ENCODE results near the gene DIP2B.
A peak's percentile ranks its signal among the peaks of the same experiment; 100 is the strongest.
"Not testable (repeated sequence)": the region's sequence is repeated elsewhere in the genome, so short reads cannot be mapped to it uniquely, and the experiment has no call there.

DIP2B gene, protein sequence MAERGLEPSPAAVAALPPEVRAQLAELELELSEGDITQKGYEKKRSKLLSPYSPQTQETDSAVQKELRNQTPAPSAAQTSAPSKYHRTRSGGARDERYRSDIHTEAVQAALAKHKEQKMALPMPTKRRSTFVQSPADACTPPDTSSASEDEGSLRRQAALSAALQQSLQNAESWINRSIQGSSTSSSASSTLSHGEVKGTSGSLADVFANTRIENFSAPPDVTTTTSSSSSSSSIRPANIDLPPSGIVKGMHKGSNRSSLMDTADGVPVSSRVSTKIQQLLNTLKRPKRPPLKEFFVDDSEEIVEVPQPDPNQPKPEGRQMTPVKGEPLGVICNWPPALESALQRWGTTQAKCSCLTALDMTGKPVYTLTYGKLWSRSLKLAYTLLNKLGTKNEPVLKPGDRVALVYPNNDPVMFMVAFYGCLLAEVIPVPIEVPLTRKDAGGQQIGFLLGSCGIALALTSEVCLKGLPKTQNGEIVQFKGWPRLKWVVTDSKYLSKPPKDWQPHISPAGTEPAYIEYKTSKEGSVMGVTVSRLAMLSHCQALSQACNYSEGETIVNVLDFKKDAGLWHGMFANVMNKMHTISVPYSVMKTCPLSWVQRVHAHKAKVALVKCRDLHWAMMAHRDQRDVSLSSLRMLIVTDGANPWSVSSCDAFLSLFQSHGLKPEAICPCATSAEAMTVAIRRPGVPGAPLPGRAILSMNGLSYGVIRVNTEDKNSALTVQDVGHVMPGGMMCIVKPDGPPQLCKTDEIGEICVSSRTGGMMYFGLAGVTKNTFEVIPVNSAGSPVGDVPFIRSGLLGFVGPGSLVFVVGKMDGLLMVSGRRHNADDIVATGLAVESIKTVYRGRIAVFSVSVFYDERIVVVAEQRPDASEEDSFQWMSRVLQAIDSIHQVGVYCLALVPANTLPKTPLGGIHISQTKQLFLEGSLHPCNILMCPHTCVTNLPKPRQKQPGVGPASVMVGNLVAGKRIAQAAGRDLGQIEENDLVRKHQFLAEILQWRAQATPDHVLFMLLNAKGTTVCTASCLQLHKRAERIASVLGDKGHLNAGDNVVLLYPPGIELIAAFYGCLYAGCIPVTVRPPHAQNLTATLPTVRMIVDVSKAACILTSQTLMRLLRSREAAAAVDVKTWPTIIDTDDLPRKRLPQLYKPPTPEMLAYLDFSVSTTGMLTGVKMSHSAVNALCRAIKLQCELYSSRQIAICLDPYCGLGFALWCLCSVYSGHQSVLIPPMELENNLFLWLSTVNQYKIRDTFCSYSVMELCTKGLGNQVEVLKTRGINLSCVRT (N-terminal part only)

DNA sequence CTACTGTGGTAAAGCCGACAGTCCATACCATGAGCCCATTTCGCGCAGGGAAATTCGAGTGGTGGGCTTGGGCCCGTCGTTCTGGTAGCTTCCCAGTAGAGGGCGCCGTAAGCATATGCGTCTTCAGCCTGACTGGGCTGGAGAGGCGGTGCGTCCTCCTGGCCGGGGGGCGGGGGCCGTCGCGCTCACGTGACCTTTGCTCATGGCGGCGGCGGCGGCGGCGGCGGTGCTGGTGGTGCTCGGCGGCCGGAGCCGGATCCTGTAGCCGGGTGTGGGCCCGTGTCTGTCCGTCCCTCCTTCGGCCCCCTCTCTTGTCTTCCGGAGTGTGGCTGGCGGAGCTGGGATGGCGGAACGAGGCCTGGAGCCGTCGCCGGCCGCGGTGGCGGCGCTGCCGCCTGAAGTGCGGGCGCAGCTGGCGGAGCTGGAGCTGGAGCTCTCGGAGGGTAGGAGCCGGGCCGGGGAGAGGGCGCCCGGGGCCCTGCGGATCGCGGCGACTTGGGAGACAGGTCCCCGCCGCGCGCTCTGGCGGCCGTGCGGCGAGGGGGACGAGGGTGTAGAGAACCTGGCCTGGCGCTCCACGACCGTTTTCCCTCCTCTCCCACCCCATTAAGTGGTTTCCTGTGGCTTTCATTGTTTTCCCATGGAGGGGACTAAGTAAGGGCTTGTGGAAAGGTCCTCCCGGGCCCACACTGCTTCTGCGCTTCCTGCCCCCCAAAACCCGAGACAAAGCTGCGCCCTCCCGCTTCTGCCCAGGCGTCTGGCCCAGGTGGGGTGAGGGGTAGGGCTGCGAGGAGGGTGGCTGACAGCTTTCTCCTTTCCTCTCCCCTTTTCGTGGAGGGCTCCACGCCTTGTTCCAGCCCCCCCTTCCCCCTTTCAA, at the start of gene DIP2B:
TSS of gene DIP2B (plus strand) at position 188 of the 877 bp plus-strand sequence. CDS start at position 344, 156 bp downstream.
- Histone ChIP-seq H3K9me3 (ENCODE audit: control insufficient read depth, insufficient read depth, low read length) (no peaks in the 10 kb centered on the region; the same call in 1 of the 2 replicates), H3K9ac (ENCODE audit: low read depth, low read length) (peak within 1 kb of the TSS; percentile 94), H3K4me1 (ENCODE audit: insufficient read depth, low read length) (0 out of 2 replicates have a peak, but pooled peaks cover 8% of the 10 kb centered on the region), H3K36me3 (ENCODE audit: insufficient read depth, low read length) (no peaks in the 10 kb centered on the region)

DNA sequence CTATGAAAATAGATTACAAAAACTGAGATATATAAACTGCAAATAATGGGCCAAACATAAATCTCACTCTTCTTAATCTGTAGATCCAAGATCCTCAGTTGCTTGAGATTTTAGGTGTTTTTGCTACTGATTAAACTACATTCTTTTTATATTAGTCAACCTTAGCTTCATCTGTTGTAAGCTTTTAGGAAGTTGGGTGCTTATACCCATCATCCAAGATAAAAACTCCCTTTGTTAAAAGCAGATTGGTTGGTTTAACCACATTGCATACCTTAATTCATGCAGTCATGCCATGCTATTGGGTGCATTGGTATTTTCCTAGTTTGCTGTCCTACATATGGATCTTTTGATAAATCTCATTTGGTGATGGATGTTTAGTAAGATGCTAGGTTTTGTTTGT, 46.2 kb upstream of the DIP2B start:
- H3K36me3 ChIP-seq (ENCODE audit: insufficient read depth, low read length), result no peaks in the 10 kb centered on the region; the same call in 1 of the 2 replicates
- no peaks in the 10 kb centered on the region for H3K4me1 ChIP-seq (ENCODE audit: insufficient read depth, low read length)
- no peaks in the 10 kb centered on the region for H3K9me3 ChIP-seq (ENCODE audit: control insufficient read depth, insufficient read depth, low read length)
- no peak overlapping the region for H3K9ac ChIP-seq (ENCODE audit: low read depth, low read length)

DNA sequence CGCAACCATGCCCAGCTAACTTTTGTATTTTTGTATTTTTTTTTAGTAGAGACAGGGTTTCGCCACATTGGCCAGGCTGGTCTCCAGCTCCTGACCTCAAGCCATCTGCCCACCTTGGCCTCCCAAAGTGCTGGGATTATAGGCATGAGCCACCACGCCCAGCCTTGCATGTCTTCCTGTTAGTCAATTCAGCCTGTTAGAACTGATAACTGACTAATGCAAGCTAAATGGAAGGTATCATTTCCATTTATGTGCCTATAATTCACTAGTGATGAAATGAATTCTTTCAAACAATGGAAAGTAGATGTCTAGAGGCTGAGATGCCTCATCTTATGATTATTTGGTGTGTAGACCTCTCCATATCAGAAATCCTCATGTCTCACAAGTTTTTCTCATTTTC, 37.3 kb upstream of the DIP2B start:
- Histone ChIP-seq H3K9ac (ENCODE audit: low read depth, low read length) (no peak overlapping the region), H3K36me3 (ENCODE audit: insufficient read depth, low read length) (peaks cover 9% of the 10 kb centered on the region), H3K4me1 (ENCODE audit: insufficient read depth, low read length) (no peaks in the 10 kb centered on the region), H3K9me3 (ENCODE audit: control insufficient read depth, insufficient read depth, low read length) (no peaks in the 10 kb centered on the region)

DNA sequence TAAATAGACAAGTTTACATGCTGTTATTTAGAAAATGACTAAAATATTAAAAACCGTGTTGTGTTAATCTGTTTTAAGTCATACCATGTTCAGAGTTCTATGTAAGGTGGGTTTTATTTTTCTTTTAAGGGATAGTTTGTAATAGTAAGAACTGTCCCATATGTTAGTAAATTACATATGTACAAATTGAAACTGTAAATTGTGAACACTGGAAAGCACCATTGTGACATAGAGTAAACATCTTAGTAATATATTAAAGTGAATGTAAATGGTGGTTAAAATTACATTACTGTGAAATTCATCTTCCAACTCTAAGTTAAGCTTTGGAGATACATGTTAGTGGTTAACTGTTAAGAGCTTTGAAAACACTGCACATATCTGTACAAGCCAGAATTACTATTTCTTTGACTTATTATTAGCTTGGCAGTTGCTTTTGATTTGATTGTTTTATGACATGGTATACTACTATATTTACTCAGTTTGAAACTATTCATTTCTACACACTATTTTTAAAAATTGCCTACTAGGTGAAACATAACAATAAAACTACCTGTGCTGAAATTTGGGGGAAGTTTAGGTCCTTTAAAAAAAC, 27.4 kb upstream of the DIP2B start:
- Histone ChIP-seq H3K9me3 (ENCODE audit: control insufficient read depth, insufficient read depth, low read length) (no peaks in the 10 kb centered on the region), H3K9ac (ENCODE audit: low read depth, low read length) (no peak overlapping the region), H3K4me1 (ENCODE audit: insufficient read depth, low read length) (no peaks in the 10 kb centered on the region), H3K36me3 (ENCODE audit: insufficient read depth, low read length) (peaks cover 19% of the 10 kb centered on the region)

DNA sequence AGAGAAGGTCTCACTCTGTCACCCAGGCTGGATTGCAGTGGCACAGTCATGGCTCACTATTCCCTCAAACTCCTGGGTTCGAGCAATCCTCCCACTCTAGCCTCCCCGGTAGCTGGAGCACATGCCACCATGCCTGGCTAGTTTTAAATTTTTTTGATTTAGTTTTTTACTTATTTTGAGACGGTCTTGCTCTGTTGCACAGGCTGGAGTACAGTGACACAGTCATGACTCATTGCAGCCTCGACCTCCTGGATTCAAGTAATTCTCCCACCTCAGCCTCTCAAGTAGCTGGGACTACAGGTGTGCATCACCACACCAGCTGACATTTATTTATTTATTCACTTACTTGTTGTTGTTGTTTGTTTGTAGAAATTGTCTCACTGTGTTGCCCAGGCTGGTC, 22.2 kb upstream of the DIP2B start:
- Histone ChIP-seq H3K4me1 (ENCODE audit: insufficient read depth, low read length) (no peaks in the 10 kb centered on the region), H3K36me3 (ENCODE audit: insufficient read depth, low read length) (no peaks in the 10 kb centered on the region), H3K9ac (ENCODE audit: low read depth, low read length) (no peak overlapping the region), H3K9me3 (ENCODE audit: control insufficient read depth, insufficient read depth, low read length) (no peaks in the 10 kb centered on the region)

DNA sequence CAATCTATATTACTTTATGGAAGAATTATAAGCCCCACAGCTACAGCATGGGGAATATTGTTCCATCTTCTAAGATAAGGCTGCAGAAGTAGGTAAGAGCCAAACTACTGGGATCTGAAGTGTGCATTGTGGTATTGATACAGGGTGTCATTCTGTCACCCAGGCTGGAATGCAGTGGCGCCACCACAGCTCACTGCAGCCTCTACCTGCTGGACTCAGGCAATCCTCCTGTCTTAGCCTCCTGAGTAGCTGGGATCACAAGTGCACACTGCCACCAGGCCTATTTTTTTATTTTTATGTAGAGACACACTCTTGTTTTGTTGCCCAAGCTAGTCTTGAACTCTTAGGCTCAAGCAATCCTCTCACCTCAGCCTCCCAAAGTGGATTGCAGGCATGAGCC, 21.3 kb upstream of the DIP2B start:
- Histone ChIP-seq H3K4me1 (ENCODE audit: insufficient read depth, low read length) (no peaks in the 10 kb centered on the region), H3K9me3 (ENCODE audit: control insufficient read depth, insufficient read depth, low read length) (no peaks in the 10 kb centered on the region), H3K9ac (ENCODE audit: low read depth, low read length) (no peak overlapping the region), H3K36me3 (ENCODE audit: insufficient read depth, low read length) (no peaks in the 10 kb centered on the region)

DNA sequence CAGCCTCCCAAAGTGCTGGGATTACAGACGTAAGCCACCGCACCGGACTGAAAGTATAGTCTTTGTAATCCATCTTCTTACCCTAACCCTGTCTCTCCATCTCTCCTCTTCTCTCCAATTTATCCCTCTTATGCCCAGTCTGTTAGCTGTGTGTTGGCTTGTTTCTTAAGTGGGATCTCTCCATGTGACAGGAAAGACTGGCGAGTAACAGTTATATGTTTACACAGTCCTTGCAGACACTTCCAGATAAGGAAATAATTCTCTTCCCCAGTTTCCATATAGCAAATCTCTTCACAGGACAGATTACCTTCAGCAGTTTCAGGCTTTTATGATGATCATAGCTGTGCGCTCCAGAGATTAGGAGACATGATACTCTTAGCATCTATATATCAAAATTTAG, 16.0 kb upstream of the DIP2B start:
- no peaks in the 10 kb centered on the region for H3K4me1 ChIP-seq (ENCODE audit: insufficient read depth, low read length)

DNA sequence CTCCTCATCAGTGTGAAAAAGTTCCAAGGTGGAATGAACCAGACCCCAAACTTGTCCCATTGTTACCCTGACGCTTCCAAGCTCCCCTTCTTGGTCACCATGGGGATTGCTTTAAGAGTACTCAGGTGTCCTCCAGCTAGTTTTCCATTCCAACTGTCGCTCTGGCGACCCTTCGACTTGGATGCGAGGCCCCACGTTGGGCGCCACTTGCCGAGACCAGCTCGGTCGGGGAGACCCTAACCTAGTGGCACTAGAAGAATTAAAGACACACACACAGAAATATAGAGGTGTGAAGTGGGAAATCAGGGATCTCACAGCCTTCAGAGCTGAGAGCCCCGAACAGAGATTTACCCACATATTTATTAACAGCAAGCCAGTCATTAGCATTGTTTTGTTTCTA, 6.7 kb upstream of the DIP2B start:
- not testable (repeated sequence) for H3K9me3 ChIP-seq (ENCODE audit: control insufficient read depth, insufficient read depth, low read length); H3K9ac ChIP-seq (ENCODE audit: low read depth, low read length); H3K4me1 ChIP-seq (ENCODE audit: insufficient read depth, low read length); H3K36me3 ChIP-seq (ENCODE audit: insufficient read depth, low read length)

More for the DNA sequence above, 16.0 kb upstream of the DIP2B start:
- Histone ChIP-seq H3K9me3 (ENCODE audit: control insufficient read depth, insufficient read depth, low read length) (peaks cover 4% of the 10 kb centered on the region; the same call in 1 of the 2 replicates), H3K9ac (ENCODE audit: low read depth, low read length) (no peak overlapping the region), H3K36me3 (ENCODE audit: insufficient read depth, low read length) (no peaks in the 10 kb centered on the region)

DNA sequence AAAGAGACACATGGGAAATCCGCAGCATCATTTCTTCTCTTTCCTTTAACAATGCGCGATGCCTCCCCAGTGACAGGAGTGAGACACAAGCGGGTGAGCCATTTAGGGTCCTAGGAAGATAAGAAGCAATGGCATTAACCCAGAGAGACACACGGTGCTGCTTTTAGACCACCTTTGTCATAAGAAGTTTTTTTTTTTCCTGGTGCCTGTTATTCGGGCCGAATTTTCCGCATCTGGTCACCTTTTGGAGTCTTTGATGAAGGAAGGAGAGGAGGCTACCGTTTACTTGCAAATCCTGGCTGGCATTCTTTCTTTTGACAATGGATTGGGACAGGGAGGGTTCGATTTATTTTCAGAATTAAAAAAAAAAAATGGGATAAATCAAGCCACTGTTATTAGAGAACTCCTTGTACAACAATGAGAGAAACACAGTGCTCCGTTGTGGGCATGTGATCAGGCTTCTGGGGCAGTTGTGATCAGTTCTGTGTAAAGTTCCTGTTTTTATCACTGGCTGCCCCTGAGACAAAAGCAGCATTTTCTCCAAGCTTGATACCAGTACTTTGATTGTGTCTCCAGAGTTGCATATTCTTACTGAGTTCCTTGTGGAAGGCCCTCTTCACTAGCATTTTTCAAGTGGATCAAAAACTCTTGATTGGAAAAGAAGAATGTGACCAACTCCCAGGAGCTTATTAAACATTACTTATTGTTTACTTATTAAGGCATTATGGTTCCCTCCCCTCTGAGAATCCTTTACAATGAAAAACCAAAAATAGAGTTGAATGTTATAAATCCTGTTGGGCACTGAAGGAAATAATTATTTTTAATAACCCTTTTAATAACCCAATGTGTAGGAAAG, 1.1 kb downstream of the DIP2B start:
- no peaks in the 10 kb centered on the region; the same call in 1 of the 2 replicates for H3K9me3 ChIP-seq (ENCODE audit: control insufficient read depth, insufficient read depth, low read length)
- H3K9ac ChIP-seq (ENCODE audit: low read depth, low read length), result peak overlapping the region; percentile 94
- no peaks in the 10 kb centered on the region for H3K36me3 ChIP-seq (ENCODE audit: insufficient read depth, low read length)
- H3K4me1 ChIP-seq (ENCODE audit: insufficient read depth, low read length), result 0 out of 2 replicates have a peak, but pooled peaks cover 8% of the 10 kb centered on the region

DNA sequence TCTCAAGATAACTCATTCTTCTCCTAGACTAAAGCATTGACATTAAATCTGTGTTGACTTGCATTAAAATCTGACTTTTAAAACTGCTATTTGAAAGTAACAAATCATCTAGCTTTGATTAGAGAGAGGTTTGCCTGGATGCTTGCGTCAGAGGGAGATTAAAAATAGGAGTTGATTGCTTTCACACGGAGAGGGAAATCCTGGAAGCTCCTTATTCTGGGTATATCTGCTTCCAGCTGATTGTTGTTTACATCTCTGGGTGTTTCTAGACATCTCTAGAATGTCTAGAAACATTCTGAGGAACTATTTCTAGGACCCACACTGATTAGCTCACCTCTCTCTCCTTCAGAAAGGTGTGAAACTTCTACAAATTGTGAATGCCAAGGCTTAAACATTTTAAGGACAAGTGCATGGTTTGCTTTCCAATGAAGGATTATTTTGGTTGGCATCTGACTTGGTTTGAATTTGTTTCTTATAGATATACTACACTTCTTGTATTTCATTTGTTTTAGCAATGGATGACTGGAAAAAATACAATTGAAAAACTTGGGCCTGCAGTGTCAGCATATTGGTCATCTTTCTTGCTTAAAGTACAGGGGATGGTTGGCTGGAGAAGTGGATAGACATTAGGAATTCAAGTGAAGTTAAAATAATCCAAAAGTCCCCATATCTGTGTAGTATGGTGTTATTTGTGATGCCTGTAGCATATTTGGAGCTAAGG, 2.1 kb downstream of the DIP2B start:
- no peaks in the 10 kb centered on the region for H3K36me3 ChIP-seq (ENCODE audit: insufficient read depth, low read length)
- H3K9ac ChIP-seq (ENCODE audit: low read depth, low read length), result no peak overlapping the region
- no peaks in the 10 kb centered on the region for H3K9me3 ChIP-seq (ENCODE audit: control insufficient read depth, insufficient read depth, low read length)
- H3K4me1 ChIP-seq (ENCODE audit: insufficient read depth, low read length), result 0 out of 2 replicates have a peak, but pooled peaks cover 8% of the 10 kb centered on the region

DNA sequence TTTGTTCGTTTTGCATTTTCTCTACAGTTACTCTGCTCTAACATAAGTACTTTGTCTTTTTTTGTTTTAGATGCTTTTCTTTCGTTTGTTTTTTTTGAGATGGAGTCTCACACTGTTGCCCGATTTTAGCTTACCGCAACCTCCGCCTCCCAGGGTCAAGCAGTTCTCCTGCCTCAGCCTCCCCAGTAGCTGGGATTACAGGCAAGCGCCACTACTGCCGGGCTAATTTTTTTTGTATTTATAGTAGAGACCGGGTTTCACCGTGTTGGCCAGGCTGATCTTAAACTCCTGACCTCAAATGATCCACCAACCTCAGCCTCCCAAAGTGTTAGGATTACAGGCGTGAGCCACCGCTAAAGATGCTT, 2.7 kb downstream of the DIP2B start:
- H3K4me1 ChIP-seq (ENCODE audit: insufficient read depth, low read length), result 0 out of 2 replicates have a peak, but pooled peaks cover 8% of the 10 kb centered on the region
- H3K9ac ChIP-seq (ENCODE audit: low read depth, low read length), result no peak overlapping the region
- no peaks in the 10 kb centered on the region for H3K9me3 ChIP-seq (ENCODE audit: control insufficient read depth, insufficient read depth, low read length)
- H3K36me3 ChIP-seq (ENCODE audit: insufficient read depth, low read length), result no peaks in the 10 kb centered on the region

DNA sequence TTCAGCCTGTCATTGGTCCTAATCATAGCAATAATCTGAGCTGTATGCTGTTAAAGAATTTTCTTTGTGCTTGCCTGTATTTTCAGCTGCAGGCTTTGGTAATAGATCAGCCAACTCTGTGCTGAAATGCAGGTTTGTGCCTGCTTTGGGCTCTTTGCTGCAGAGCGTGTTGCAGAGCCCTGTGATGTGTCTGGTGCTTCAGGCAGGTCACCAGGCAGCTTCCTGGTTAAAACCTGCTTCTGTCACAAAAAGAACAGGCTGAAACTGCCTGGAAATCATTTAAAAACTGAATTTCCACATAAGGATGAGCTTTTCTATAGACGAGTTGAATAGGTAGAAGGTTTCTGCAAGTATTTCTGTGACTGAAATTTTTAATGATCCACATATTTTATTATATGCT, 3.1 kb downstream of the DIP2B start:
- H3K36me3 ChIP-seq (ENCODE audit: insufficient read depth, low read length), result no peaks in the 10 kb centered on the region
- H3K9ac ChIP-seq (ENCODE audit: low read depth, low read length), result no peak overlapping the region
- 0 out of 2 replicates have a peak, but pooled peaks cover 8% of the 10 kb centered on the region for H3K4me1 ChIP-seq (ENCODE audit: insufficient read depth, low read length)
- no peaks in the 10 kb centered on the region for H3K9me3 ChIP-seq (ENCODE audit: control insufficient read depth, insufficient read depth, low read length)

Measured in ES-I3 (cell line).